BJ (cell line): ENCODE data around the gene ADCY2. TPM values are rescaled to one million over a fixed set of nuclear protein-coding genes. Genes with fewer than 3 reads are reported as not detected.

Experiments
- CTCF ChIA-PET: fragments of 350-600 bp; formaldehyde crosslinking; extraction: SDS; loops from one replicate; lab custom pipeline; 2021; ENCODE audit warnings: antibody characterized with exemption, inconsistent platforms; lab: Yijun Ruan, JAX
- POLR2A ChIA-PET: fragments of 300-600 bp; sonication (Branson Sonifier 250); formaldehyde crosslinking; extraction: SDS; loops from one replicate; lab custom pipeline; 2021; ENCODE audit warnings: antibody characterized with exemption; lab: Charles Lee
- DNase-seq: peaks from one replicate; pipeline ENCODE4 v3.0.0-alpha.2; 2011; ENCODE audit warnings: low read depth
- H3K27me3 ChIP-seq: 2 replicates; pipeline ENCODE4 v1.6.0; 2011; ENCODE audit warnings: low read length; ENCODE audit not compliant: control insufficient read depth, insufficient read depth
- H3K36me3 ChIP-seq: 2 replicates; pipeline ENCODE4 v1.5.1; 2011; ENCODE audit warnings: low read length; ENCODE audit not compliant: control insufficient read depth, insufficient read depth
- H3K4me3 ChIP-seq: 2 replicates; pipeline ENCODE4 v1.5.1; 2011; ENCODE audit warnings: low read depth, mild to moderate bottlenecking, control low read depth, low read length
- CTCF ChIP-seq: IDR thresholded peaks from 2 replicates; pipeline ENCODE4 v1.5.1; 2011; ENCODE audit warnings: low read depth, mild to moderate bottlenecking, control low read depth, inconsistent platforms, low read length, moderate library complexity; ENCODE audit not compliant: insufficient read depth
- polyA plus RNA-seq: library from polyadenylated mRNA; depleted of rRNA; stranded (reverse); fragments of >200 nt; gene quantifications from 2 replicates; pipeline ENCODE4 v1.2.3, GENCODE V29; 2011

ADCY2 gene
- polyA plus RNA-seq, 1 experiment = not detected

- Histone ChIP-seq H3K27me3 (no peaks in the 10 kb centered on the region), H3K4me3 (no peak overlapping the region), H3K36me3 (no peaks in the 10 kb centered on the region)
- DNase-seq = no peak
- TF ChIP-seq CTCF = no peak
- ChIA-PET POLR2A (no interaction called here), CTCF (no interaction called here)
Observed at GRCh38 chr5:7529880-7530279, 133.9 kb downstream of the ADCY2 start.

GRCh38 chr5:7533941-7534340 is 138.0 kb downstream of the ADCY2 start:
- TF ChIP-seq CTCF = no peak
- H3K27me3 ChIP-seq = no peaks in the 10 kb centered on the region; the same call in 1 of the 2 replicates
- no peak for DNase-seq
- no peak overlapping the region for H3K4me3 ChIP-seq
- CTCF ChIA-PET = interaction anchor here (0.7 kb wide), 1 partner anchor 446 kb away, joined by 3 read pairs; no protein-coding TSS in a partner anchor
- no peaks in the 10 kb centered on the region for H3K36me3 ChIP-seq
- POLR2A ChIA-PET = no interaction called here

GRCh38 chr5:7534505-7534904 is 138.6 kb downstream of the ADCY2 start:
- DNase-seq = no peak
- Histone ChIP-seq H3K4me3 (no peak overlapping the region), H3K27me3 (no peaks in the 10 kb centered on the region; the same call in 1 of the 2 replicates), H3K36me3 (no peaks in the 10 kb centered on the region)
- ChIA-PET POLR2A (no interaction called here), CTCF (no interaction called here)
- no peak for TF ChIP-seq CTCF

- ChIA-PET CTCF (no interaction called here), POLR2A (no interaction called here)
- Histone ChIP-seq H3K36me3 (no peaks in the 10 kb centered on the region), H3K4me3 (no peak overlapping the region), H3K27me3 (no peaks in the 10 kb centered on the region; the same call in 1 of the 2 replicates)
- DNase-seq = no peak
- no peak for TF ChIP-seq CTCF
Observed at GRCh38 chr5:7537573-7537972, 141.6 kb downstream of the ADCY2 start.

- POLR2A ChIA-PET = no interaction called here
- no peak for TF ChIP-seq CTCF
- H3K27me3 ChIP-seq = no peaks in the 10 kb centered on the region; the same call in 1 of the 2 replicates
- no peak for DNase-seq
- CTCF ChIA-PET = no interaction called here
- H3K4me3 ChIP-seq = no peak overlapping the region
- no peaks in the 10 kb centered on the region for H3K36me3 ChIP-seq
Observed at GRCh38 chr5:7539571-7539970, 143.6 kb downstream of the ADCY2 start.
